Body of pancreas (tissue), 4 donors: ENCODE results near the gene SMPD4. TPM values are rescaled to one million over a fixed set of nuclear protein-coding genes. Genes with fewer than 3 reads are reported as not detected.
"Not testable (repeated sequence)": the region's sequence is repeated elsewhere in the genome, so short reads cannot be mapped to it uniquely, and the experiment has no call there.

Experiments used
- ATAC-seq: fragments of 150-250 bp; one replicate; pipeline ENCODE4 v1.9.1; 2016
- DNase-seq, 4 donors: peaks; one replicate each; pipeline ENCODE4 v3.0.0-alpha.2; 2019
- H3K27ac ChIP-seq, 4 donors: fragments of 200-600 bp; sonication (generic); 1 replicate in 3 of 4; 2 replicates in 1 of 4; pipeline versions ENCODE4 v1.5.1 to v1.6.1; 2016 to 2019; ENCODE audit warnings: mild to moderate bottlenecking in 1 of 4, mixed read lengths in 1 of 4, moderate library complexity in 1 of 4
- H3K27me3 ChIP-seq, 2 donors: fragments of 200-600 bp; sonication (generic); one replicate each; pipeline ENCODE4 v1.6.0; 2016; ENCODE audit warnings: mild to moderate bottlenecking in 1 of 2
- H3K36me3 ChIP-seq, 2 donors: fragments of 200-600 bp; sonication (generic); replicated peaks in 1 of 2; 2 replicates each; pipeline ENCODE4 v1.5.1; 2016; ENCODE audit warnings: low read depth in 2 of 2; ENCODE audit not compliant: insufficient read depth in 1 of 2
- H3K4me1 ChIP-seq: fragments of 200-600 bp; sonication (generic); one replicate; pipeline ENCODE4 v1.6.0; 2016
- H3K4me3 ChIP-seq, 2 donors: fragments of 200-600 bp; sonication (generic); 1 replicate in 1 of 2; 2 replicates in 1 of 2; pipeline ENCODE4 v1.5.1; 2016 to 2019
- H3K9me3 ChIP-seq, 3 donors: fragments of 200-600 bp; sonication (generic); 1 replicate in 2 of 3; 2 replicates in 1 of 3; pipeline ENCODE4 v1.5.1; 2016
- CTCF ChIP-seq, 7 experiments: fragments of 450-650 bp in 4 of 7; fragments of 200-600 bp in 3 of 7; sonication (generic) in 3 of 7; IDR thresholded peaks; one replicate each; pipeline ENCODE4 v1.5.1; 2016 to 2019; ENCODE audit warnings: antibody characterized with exemption in 7 of 7
- POLR2A ChIP-seq, 3 donors: fragments of 450-650 bp; IDR thresholded peaks; one replicate each; pipeline ENCODE4 v1.6.1; 2016; ENCODE audit warnings: antibody characterized with exemption in 3 of 3, mild to moderate bottlenecking in 2 of 3
- WGBS, 2 donors: methylation state at CpG; one replicate each; pipeline ENCODE4 v1.1.5; 2017; 5-methylcytosine and 5-hydroxymethylcytosine counted together
- intact Hi-C: fragments of 100-400 bp; cut with DNase I; formaldehyde crosslinking; loops from one replicate; pipeline ENCODE4 v1.15.1; 2023
- total RNA-seq, 2 donors: library from RNA; depleted of rRNA; stranded (reverse); fragments of >200 nt; gene quantifications; one replicate each; pipeline ENCODE4 v1.1.0, GENCODE V29; 2016

Gene SMPD4
- total RNA-seq, 2 donors from 2014 or later = 25.4 to 33.3 TPM

- DNase-seq, H3K4me3 ChIP-seq, ATAC-seq, H3K27ac ChIP-seq, intact Hi-C loops, H3K27me3 ChIP-seq, H3K9me3 ChIP-seq, H3K36me3 ChIP-seq, H3K4me1 ChIP-seq: not testable (repeated sequence)
- 50% methylated on average over 1 of the region's 7 CpGs; no CpG with 5 or more reads in 1 of the 2 donors for WGBS, 2 donors
Measured at GRCh38 chr2:130202518-130202917, 21.1 kb upstream of the SMPD4 start.

- WGBS, 2 donors = 97% methylated on average over 12 of the region's 26 CpGs; no CpG with 5 or more reads in 1 of the 2 donors
Measured at GRCh38 chr2:130198343-130198742, 16.9 kb upstream of the SMPD4 start, which contains the start of gene TUBA3E. Gene TUBA3E, minus strand, starts transcription at chr2:130198439. Its CDS starts 79 bp downstream, at chr2:130198360.

GRCh38 chr2:130196052-130196451, 14.7 kb upstream of the SMPD4 start:
- ATAC-seq, intact Hi-C loops: not testable (repeated sequence)
- WGBS, 2 donors = 48 to 55% methylated on average over 6 to 7 of the region's 13 CpGs

More at GRCh38 chr2:130198343-130198742, 16.9 kb upstream of the SMPD4 start, which contains the start of gene TUBA3E:
- no peak within 1 kb of the TSS for H3K27ac ChIP-seq
- intact Hi-C loops = no loop called here
- no peaks in the 10 kb centered on the region for H3K9me3 ChIP-seq
- H3K4me1 ChIP-seq = no peaks in the 10 kb centered on the region
- H3K36me3 ChIP-seq = no peaks in the 10 kb centered on the region
- ATAC-seq (no peak), DNase-seq (no peak)
- no peak within 1 kb of the TSS for H3K4me3 ChIP-seq
- TF ChIP-seq POLR2A (IDR thresholded peaks at IDR 0.05) = no peak
- no peaks in the 10 kb centered on the region for H3K27me3 ChIP-seq

GRCh38 chr2:130195089-130195635, 13.8 kb upstream of the SMPD4 start:
- H3K4me1 ChIP-seq, H3K4me3 ChIP-seq, DNase-seq, H3K27me3 ChIP-seq, H3K27ac ChIP-seq, H3K9me3 ChIP-seq, ATAC-seq, H3K36me3 ChIP-seq, intact Hi-C loops: not testable (repeated sequence)
- 74 to 83% methylated on average over 5 to 8 of the region's 9 CpGs for WGBS, 2 donors

More at GRCh38 chr2:130196052-130196451, 14.7 kb upstream of the SMPD4 start:
- H3K4me1 ChIP-seq, H3K27me3 ChIP-seq, H3K27ac ChIP-seq, H3K4me3 ChIP-seq, H3K9me3 ChIP-seq, H3K36me3 ChIP-seq: not testable (repeated sequence)
- peak in 2 of 4 donors; percentile 25 to 44 for DNase-seq

- H3K4me1 ChIP-seq, H3K27me3 ChIP-seq, H3K36me3 ChIP-seq, ATAC-seq, intact Hi-C loops, H3K27ac ChIP-seq, DNase-seq, H3K4me3 ChIP-seq, H3K9me3 ChIP-seq: not testable (repeated sequence)
- whole genome bisulfite sequencing, 2 donors = 75 to 96% methylated on average over 5 to 15 of the region's 22 CpGs
Measured at GRCh38 chr2:130193824-130194223, 12.4 kb upstream of the SMPD4 start.

- H3K4me1 ChIP-seq, intact Hi-C loops, H3K4me3 ChIP-seq, DNase-seq, H3K36me3 ChIP-seq, H3K9me3 ChIP-seq, H3K27ac ChIP-seq, ATAC-seq, H3K27me3 ChIP-seq: not testable (repeated sequence)
- 77 to 86% methylated on average over 3 of the region's 3 CpGs for WGBS, 2 donors
Measured at GRCh38 chr2:130192451-130192850, 11.0 kb upstream of the SMPD4 start.

- H3K4me1 ChIP-seq, intact Hi-C loops, H3K4me3 ChIP-seq, H3K9me3 ChIP-seq, H3K27me3 ChIP-seq, DNase-seq, H3K27ac ChIP-seq, H3K36me3 ChIP-seq, ATAC-seq: not testable (repeated sequence)
- 94 to 95% methylated on average over 6 of the region's 6 CpGs for WGBS, 2 donors
Measured at GRCh38 chr2:130191319-130191718, 9.9 kb upstream of the SMPD4 start.

GRCh38 chr2:130190237-130190636, 8.8 kb upstream of the SMPD4 start:
- ATAC-seq (no peak), DNase-seq (no peak)
- H3K9me3 ChIP-seq = no peaks in the 10 kb centered on the region
- no peaks in the 10 kb centered on the region for H3K4me1 ChIP-seq
- TF ChIP-seq POLR2A (IDR thresholded peaks at IDR 0.05) (no peak), CTCF (IDR thresholded peaks at IDR 0.05) (no peak)
- H3K27ac ChIP-seq = no peak overlapping the region
- WGBS, 2 donors = 80 to 85% methylated on average over 9 to 15 of the region's 15 CpGs
- intact Hi-C loops = no loop called here
- no peaks in the 10 kb centered on the region for H3K36me3 ChIP-seq
- no peaks in the 10 kb centered on the region for H3K27me3 ChIP-seq
- no peak overlapping the region for H3K4me3 ChIP-seq

- not testable (repeated sequence) for ATAC-seq
Measured at GRCh38 chr2:130188958-130189357, 7.6 kb upstream of the SMPD4 start.

GRCh38 chr2:130187859-130188792, 6.7 kb upstream of the SMPD4 start:
- WGBS, 2 donors = 88 to 96% methylated on average over 12 to 17 of the region's 17 CpGs

More at GRCh38 chr2:130188958-130189357, 7.6 kb upstream of the SMPD4 start:
- intact Hi-C loops, H3K27me3 ChIP-seq, DNase-seq, H3K27ac ChIP-seq, H3K36me3 ChIP-seq, H3K4me1 ChIP-seq, H3K4me3 ChIP-seq, H3K9me3 ChIP-seq: not testable (repeated sequence)
- WGBS, 2 donors = 68 to 92% methylated on average over 2 to 4 of the region's 4 CpGs

More at GRCh38 chr2:130187859-130188792, 6.7 kb upstream of the SMPD4 start:
- ATAC-seq, H3K27me3 ChIP-seq, H3K4me1 ChIP-seq, H3K9me3 ChIP-seq, H3K4me3 ChIP-seq, intact Hi-C loops, H3K27ac ChIP-seq, H3K36me3 ChIP-seq, DNase-seq: not testable (repeated sequence)
